ENCODE results near the gene PNMA6E. TPM values are rescaled to one million over a fixed set of nuclear protein-coding genes. Genes with fewer than 3 reads are reported as not detected.

The PNMA6E gene
- polyA plus RNA-seq, 2 of the 4 experiments (the other 2 are of a cell fraction), result not detected

DNA sequence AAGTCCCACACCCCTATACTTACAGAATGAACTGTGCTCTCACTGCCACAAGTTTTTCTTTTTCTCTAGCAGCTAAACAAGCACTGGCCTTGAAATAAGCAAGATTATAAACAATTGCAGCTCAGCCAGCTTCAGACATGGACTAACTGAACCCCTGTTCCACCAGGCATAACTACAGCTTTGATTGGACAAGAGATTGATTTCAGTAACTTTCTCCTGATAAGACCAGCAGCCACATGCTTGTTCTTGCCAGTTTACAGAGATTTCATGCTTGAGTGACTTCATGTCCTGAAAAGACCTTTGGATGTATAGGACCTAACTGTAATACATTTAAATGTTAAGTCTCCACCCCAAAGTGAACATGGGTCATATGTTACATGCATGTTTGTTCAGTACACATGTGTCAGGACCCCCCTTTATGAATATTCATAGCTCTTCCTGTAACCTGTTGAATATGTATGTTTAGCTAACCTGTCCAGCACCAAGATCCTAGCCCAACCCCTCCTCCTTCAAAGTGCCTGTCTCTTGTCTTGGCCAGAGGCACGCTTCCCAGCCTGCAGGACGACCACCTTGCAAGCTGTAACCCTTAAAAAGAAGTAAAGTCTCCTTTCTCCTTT is 39.3 kb downstream of the PNMA6E start:
- ATAC-seq (no peak), FAIRE-seq (no peak), DNase-seq (ENCODE audit: low read depth in 1 of 2, low spot score in 1 of 2) (no peak)
- Histone ChIP-seq H3K4me1 (no peaks in the 10 kb centered on the region), H3K27ac (no peak overlapping the region), H3K9me3 (no peaks in the 10 kb centered on the region), H3K4me2 (no peak overlapping the region), H3K4me3 (no peak overlapping the region)
- POLR2A ChIA-PET, result no interaction called here
- CTCF ChIA-PET, result interaction anchor here (0.7 kb wide), 1 partner anchor 13 kb away, joined by 3 read pairs; no protein-coding TSS in a partner anchor
- TF ChIP-seq ESRRA (IDR thresholded peaks at IDR 0.05; ENCODE audit: borderline replicate concordance, low read length), result no peak
- no peak for TF ChIP-seq CHD4 (IDR thresholded peaks at IDR 0.05; ENCODE audit: borderline replicate concordance)
- no peak for TF ChIP-seq HOXB13 (CRISPR knock-in tag; IDR thresholded peaks at IDR 0.05; ENCODE audit: low read depth)
- no peak for TF ChIP-seq HOXB5 (CRISPR knock-in tag; IDR thresholded peaks at IDR 0.05)
- no peak for TF ChIP-seq POLR2AphosphoS2 (conservative IDR thresholded peaks at IDR 0.05; ENCODE audit: low read length)
- no peak for TF ChIP-seq KDM1A (IDR thresholded peaks at IDR 0.05; ENCODE audit: low read depth)
- no peak for TF ChIP-seq BHLHE40 (IDR thresholded peaks at IDR 0.05; ENCODE audit: low read depth, low read length)
- TF ChIP-seq NR3C1 (IDR thresholded peaks at IDR 0.05), result no peak
- no peak for TF ChIP-seq ZC3H11A (IDR thresholded peaks at IDR 0.05)
- TF ChIP-seq FOSL2 (IDR thresholded peaks at IDR 0.05), result no peak
- TF ChIP-seq FOSL2 (CRISPR knock-in tag; IDR thresholded peaks at IDR 0.05), result no peak
- TF ChIP-seq EHF (CRISPR knock-in tag; IDR thresholded peaks at IDR 0.05), result no peak
- 6% methylated on average over 2 of the region's 2 CpGs for WGBS (ENCODE audit: missing lambda C conversion rate)

DNA sequence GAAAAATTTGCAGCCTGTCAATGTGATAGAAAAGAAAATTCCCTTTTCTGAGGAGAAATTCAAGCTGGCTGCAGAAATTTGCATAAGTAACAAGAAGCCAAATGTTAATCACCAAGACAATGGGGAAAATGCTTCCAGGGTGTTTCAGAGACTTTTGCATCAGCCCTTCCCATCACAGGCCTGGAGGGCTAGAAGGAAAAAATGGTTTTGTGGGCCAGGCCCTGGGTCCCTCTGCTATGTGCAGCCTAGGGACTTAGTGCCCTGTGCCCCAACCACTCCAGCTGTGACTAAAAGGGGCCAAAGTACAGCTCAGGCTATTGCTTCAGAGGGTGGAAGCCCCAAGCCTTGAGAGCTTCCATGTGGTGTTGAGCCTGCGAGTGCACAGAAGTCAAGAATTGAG is 43.3 kb downstream of the PNMA6E start:
- ChIA-PET POLR2A (no interaction called here), CTCF (no interaction called here)
- FAIRE-seq (no peak), DNase-seq (ENCODE audit: low read depth in 1 of 2, low spot score in 1 of 2) (no peak), ATAC-seq (no peak)
- no peaks in the 10 kb centered on the region for H3K9me3 ChIP-seq
- H3K4me2 ChIP-seq, result no peak overlapping the region
- 43% methylated on average over 1 of the region's 1 CpG for whole genome bisulfite sequencing (ENCODE audit: missing lambda C conversion rate)
- no peaks in the 10 kb centered on the region for H3K4me1 ChIP-seq
- TF ChIP-seq RFX5 (IDR thresholded peaks at IDR 0.05) (no peak), ZFP36 (IDR thresholded peaks at IDR 0.05; ENCODE audit: borderline replicate concordance, partially characterized antibody) (peak; percentile 36)
- H3K4me3 ChIP-seq, result no peak overlapping the region
- no peak overlapping the region for H3K27ac ChIP-seq

DNA sequence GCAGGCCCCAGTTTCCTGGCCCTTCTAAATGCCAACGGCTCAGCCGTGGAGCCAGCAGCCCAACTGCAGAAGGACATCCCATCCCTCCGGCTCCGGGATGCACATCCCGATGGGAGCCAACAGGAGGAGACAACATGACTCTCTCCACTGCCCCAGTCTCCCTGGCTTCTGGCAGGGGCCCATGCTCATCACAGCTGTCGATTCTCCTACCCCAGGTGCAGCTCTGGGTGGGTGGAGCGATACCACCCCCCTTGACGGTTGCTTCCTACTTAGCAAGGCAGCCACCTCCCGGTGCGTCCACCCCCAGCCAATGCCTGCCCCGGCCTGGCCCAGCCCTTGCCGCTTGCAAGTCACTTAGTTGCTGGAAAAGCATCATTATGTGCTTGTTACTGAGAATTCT is 47.7 kb downstream of the PNMA6E start:
- ATAC-seq (peak in 1 of 2 experiments; percentile 60; a peak in 3 of 6 replicates), DNase-seq (ENCODE audit: low read depth in 1 of 2, low spot score in 1 of 2) (no peak), FAIRE-seq (no peak)
- H3K4me1 ChIP-seq, result no peaks in the 10 kb centered on the region
- no peak overlapping the region for H3K27ac ChIP-seq
- WGBS (ENCODE audit: missing lambda C conversion rate), result 81% methylated on average over 5 of the region's 12 CpGs
- ChIA-PET CTCF (no interaction called here), POLR2A (no interaction called here)
- H3K4me2 ChIP-seq, result no peak overlapping the region
- no peaks in the 10 kb centered on the region for H3K9me3 ChIP-seq
- H3K4me3 ChIP-seq, result no peak overlapping the region
- TF ChIP-seq GATA3 (IDR thresholded peaks at IDR 0.05; ENCODE audit: borderline replicate concordance) (no peak), ZSCAN20 (CRISPR knock-in tag; IDR thresholded peaks at IDR 0.05) (no peak), CHD2 (IDR thresholded peaks at IDR 0.05; ENCODE audit: low read length, partially characterized antibody) (no peak), JUNB (IDR thresholded peaks at IDR 0.05) (no peak), ESRRA (IDR thresholded peaks at IDR 0.05; ENCODE audit: borderline replicate concordance, low read length) (no peak), FOSB (CRISPR knock-in tag; IDR thresholded peaks at IDR 0.05) (no peak), POLR2A (IDR thresholded peaks at IDR 0.05; ENCODE audit: low read length) (no peak), BHLHE40 (IDR thresholded peaks at IDR 0.05; ENCODE audit: low read depth, low read length) (no peak), FOXS1 (CRISPR knock-in tag; IDR thresholded peaks at IDR 0.05) (no peak), HOXB5 (CRISPR knock-in tag; IDR thresholded peaks at IDR 0.05) (no peak)

DNA sequence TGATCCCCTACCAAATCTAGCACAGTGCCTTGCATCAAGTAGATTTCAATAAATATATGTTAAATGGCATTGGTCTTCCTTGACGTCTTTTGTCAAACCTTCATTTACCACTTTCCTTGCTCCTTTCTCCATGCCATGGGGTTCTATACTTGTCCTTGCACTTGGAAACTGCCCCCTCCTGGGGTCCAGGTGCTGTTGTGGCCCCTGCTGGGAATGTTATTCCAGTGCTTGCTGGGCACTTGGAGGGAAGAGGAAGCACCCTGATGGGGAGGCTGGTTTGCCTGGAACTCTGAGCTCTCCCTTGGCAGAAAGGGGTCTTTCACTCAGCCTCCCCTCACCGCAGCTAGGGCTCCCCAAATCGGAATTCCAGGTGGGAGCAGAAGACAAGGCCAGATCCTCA is 48.3 kb downstream of the PNMA6E start:
- ATAC-seq (no peak), DNase-seq (ENCODE audit: low read depth in 1 of 2, low spot score in 1 of 2) (no peak), FAIRE-seq (no peak)
- no peak overlapping the region for H3K27ac ChIP-seq
- H3K4me2 ChIP-seq, result no peak overlapping the region
- H3K9me3 ChIP-seq, result no peaks in the 10 kb centered on the region
- H3K4me3 ChIP-seq, result no peak overlapping the region
- no peaks in the 10 kb centered on the region for H3K4me1 ChIP-seq
- CTCF ChIA-PET, result no interaction called here
- POLR2A ChIA-PET, result no interaction called here
- 83% methylated on average over 1 of the region's 3 CpGs for WGBS (ENCODE audit: missing lambda C conversion rate)
- TF ChIP-seq CHD4 (IDR thresholded peaks at IDR 0.05; ENCODE audit: borderline replicate concordance) (no peak), RFX5 (IDR thresholded peaks at IDR 0.05) (no peak), KDM5A (IDR thresholded peaks at IDR 0.05) (no peak), SREBF2 (IDR thresholded peaks at IDR 0.05) (no peak)
- TF ChIP-seq, protein P1, sequence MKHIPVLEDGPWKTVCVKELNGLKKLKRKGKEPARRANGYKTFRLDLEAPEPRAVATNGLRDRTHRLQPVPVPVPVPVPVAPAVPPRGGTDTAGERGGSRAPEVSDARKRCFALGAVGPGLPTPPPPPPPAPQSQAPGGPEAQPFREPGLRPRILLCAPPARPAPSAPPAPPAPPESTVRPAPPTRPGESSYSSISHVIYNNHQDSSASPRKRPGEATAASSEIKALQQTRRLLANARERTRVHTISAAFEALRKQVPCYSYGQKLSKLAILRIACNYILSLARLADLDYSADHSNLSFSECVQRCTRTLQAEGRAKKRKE (CRISPR knock-in tag; IDR thresholded peaks at IDR 0.05; ENCODE audit: low read depth), result no peak
- TF ChIP-seq, protein P2, sequence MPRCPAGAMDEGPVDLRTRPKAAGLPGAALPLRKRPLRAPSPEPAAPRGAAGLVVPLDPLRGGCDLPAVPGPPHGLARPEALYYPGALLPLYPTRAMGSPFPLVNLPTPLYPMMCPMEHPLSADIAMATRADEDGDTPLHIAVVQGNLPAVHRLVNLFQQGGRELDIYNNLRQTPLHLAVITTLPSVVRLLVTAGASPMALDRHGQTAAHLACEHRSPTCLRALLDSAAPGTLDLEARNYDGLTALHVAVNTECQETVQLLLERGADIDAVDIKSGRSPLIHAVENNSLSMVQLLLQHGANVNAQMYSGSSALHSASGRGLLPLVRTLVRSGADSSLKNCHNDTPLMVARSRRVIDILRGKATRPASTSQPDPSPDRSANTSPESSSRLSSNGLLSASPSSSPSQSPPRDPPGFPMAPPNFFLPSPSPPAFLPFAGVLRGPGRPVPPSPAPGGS (IDR thresholded peaks at IDR 0.05), result no peak
- TF ChIP-seq, protein P3, sequence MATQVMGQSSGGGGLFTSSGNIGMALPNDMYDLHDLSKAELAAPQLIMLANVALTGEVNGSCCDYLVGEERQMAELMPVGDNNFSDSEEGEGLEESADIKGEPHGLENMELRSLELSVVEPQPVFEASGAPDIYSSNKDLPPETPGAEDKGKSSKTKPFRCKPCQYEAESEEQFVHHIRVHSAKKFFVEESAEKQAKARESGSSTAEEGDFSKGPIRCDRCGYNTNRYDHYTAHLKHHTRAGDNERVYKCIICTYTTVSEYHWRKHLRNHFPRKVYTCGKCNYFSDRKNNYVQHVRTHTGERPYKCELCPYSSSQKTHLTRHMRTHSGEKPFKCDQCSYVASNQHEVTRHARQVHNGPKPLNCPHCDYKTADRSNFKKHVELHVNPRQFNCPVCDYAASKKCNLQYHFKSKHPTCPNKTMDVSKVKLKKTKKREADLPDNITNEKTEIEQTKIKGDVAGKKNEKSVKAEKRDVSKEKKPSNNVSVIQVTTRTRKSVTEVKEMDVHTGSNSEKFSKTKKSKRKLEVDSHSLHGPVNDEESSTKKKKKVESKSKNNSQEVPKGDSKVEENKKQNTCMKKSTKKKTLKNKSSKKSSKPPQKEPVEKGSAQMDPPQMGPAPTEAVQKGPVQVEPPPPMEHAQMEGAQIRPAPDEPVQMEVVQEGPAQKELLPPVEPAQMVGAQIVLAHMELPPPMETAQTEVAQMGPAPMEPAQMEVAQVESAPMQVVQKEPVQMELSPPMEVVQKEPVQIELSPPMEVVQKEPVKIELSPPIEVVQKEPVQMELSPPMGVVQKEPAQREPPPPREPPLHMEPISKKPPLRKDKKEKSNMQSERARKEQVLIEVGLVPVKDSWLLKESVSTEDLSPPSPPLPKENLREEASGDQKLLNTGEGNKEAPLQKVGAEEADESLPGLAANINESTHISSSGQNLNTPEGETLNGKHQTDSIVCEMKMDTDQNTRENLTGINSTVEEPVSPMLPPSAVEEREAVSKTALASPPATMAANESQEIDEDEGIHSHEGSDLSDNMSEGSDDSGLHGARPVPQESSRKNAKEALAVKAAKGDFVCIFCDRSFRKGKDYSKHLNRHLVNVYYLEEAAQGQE (IDR thresholded peaks at IDR 0.05), result no peak
- TF ChIP-seq, protein P4, sequence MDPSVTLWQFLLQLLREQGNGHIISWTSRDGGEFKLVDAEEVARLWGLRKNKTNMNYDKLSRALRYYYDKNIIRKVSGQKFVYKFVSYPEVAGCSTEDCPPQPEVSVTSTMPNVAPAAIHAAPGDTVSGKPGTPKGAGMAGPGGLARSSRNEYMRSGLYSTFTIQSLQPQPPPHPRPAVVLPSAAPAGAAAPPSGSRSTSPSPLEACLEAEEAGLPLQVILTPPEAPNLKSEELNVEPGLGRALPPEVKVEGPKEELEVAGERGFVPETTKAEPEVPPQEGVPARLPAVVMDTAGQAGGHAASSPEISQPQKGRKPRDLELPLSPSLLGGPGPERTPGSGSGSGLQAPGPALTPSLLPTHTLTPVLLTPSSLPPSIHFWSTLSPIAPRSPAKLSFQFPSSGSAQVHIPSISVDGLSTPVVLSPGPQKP (IDR thresholded peaks at IDR 0.05; ENCODE audit: low read depth, low read length), result no peak
